ENCODE results near the gene MED27. TPM values are rescaled to one million over a fixed set of nuclear protein-coding genes. Genes with fewer than 3 reads are reported as not detected.

Gene MED27
- total and polyA plus RNA-seq, 12 donors: 8.0 to 20.7 (median 17.1) TPM

- WGBS, 2 donors: 77 to 83% methylated on average over 3 of the region's 3 CpGs
- Histone ChIP-seq H3K27me3 (no peaks in the 10 kb centered on the region), H3K27ac (no peak overlapping the region), H3K4me1 (peaks cover 0 to 18% (median 0%) of the 10 kb centered on the region in 9 donors), H3K36me3 (peaks cover 0 to 14% (median 0%) of the 10 kb centered on the region in 9 donors), H3K4me3 (no peak overlapping the region), H3K9me3 (no peaks in the 10 kb centered on the region)
- DNase-seq (no peak), ATAC-seq (peak in 3 of 8 donors; percentile 14 to 47 (median 38))
- intact Hi-C loops (cut with DNase I): no loop called here
- TF ChIP-seq CTCF (IDR thresholded peaks at IDR 0.05): no peak
Observed at GRCh38 chr9:131959056-131959455, 120.6 kb downstream of the MED27 start.

- intact Hi-C loops (cut with DNase I): no loop called here
- WGBS, 2 donors: 96 to 98% methylated on average over 1 of the region's 1 CpG
- no peaks in the 10 kb centered on the region for H3K27me3 ChIP-seq
- peaks cover 0 to 11% (median 0%) of the 10 kb centered on the region in 9 donors for H3K36me3 ChIP-seq
- no peak overlapping the region for H3K4me3 ChIP-seq
- ATAC-seq: no peak
- peak in 3 of 9 donors; percentile 17 to 42 (median 22) for TF ChIP-seq CTCF (IDR thresholded peaks at IDR 0.05)
- no peaks in the 10 kb centered on the region for H3K9me3 ChIP-seq
- no peak overlapping the region for H3K27ac ChIP-seq
- H3K4me1 ChIP-seq: peaks cover 0 to 21% (median 10%) of the 10 kb centered on the region in 9 donors
- no peak for DNase-seq
Observed at GRCh38 chr9:131954299-131954698, 125.4 kb downstream of the MED27 start.

GRCh38 chr9:131951905-131952304, 127.8 kb downstream of the MED27 start:
- DNase-seq (peak; percentile 37 to 51), ATAC-seq (peak; percentile 79 to 97 (median 91))
- Histone ChIP-seq H3K4me1 (peaks cover 0 to 21% (median 10%) of the 10 kb centered on the region in 9 donors), H3K36me3 (no peaks in the 10 kb centered on the region), H3K27me3 (no peaks in the 10 kb centered on the region), H3K9me3 (no peaks in the 10 kb centered on the region), H3K27ac (peak overlapping the region in 4 of 10 donors; percentile 1 to 49 (median 18)), H3K4me3 (no peak overlapping the region)
- intact Hi-C loops (cut with DNase I): no loop called here
- 22 to 51% methylated on average over 5 of the region's 5 CpGs for WGBS, 2 donors
- TF ChIP-seq CTCF (IDR thresholded peaks at IDR 0.05): no peak

- peak in 1 of 8 donors; percentile 22 for ATAC-seq
- DNase-seq: no peak
- WGBS, 2 donors: 79 to 81% methylated on average over 3 of the region's 3 CpGs
- Histone ChIP-seq H3K4me1 (peaks cover 0 to 25% (median 10%) of the 10 kb centered on the region in 9 donors), H3K4me3 (no peak overlapping the region), H3K27me3 (no peaks in the 10 kb centered on the region), H3K9me3 (no peaks in the 10 kb centered on the region), H3K27ac (peak overlapping the region in 4 of 10 donors; percentile 1 to 49 (median 19)), H3K36me3 (no peaks in the 10 kb centered on the region)
- intact Hi-C loops (cut with DNase I): no loop called here
- TF ChIP-seq CTCF (IDR thresholded peaks at IDR 0.05): no peak
Observed at GRCh38 chr9:131951155-131951554, 128.5 kb downstream of the MED27 start.

Measured in heart right ventricle (tissue), 16 donors.